K562 (cell line): Measurements from ENCODE around the gene B3GAT3. TPM values are rescaled to one million over a fixed set of nuclear protein-coding genes. Genes with fewer than 3 reads are reported as not detected.

Experiments
- ARID1B ChIP-seq: fragments of 450-650 bp; IDR thresholded peaks from 2 replicates; pipeline ENCODE4 v1.6.1; 2016; ENCODE audit warnings: antibody characterized with exemption, mild to moderate bottlenecking, inconsistent platforms
- ASH1L ChIP-seq: fragments of 450-650 bp; IDR thresholded peaks from 2 replicates; pipeline ENCODE4 v1.6.1; 2018; ENCODE audit warnings: borderline replicate concordance, mild to moderate bottlenecking, low read depth; ENCODE audit not compliant: partially characterized antibody
- CAMTA2 ChIP-seq: fragments of 250-450 bp; sonication (Bioruptor Pico); conservative IDR thresholded peaks from 2 replicates; pipeline ENCODE4 v1.5.1; 2022
- CBFB ChIP-seq: sonication (generic); formaldehyde crosslinking; IDR thresholded peaks from 2 replicates; pipeline ENCODE4 v1.4.0; 2020; ENCODE audit warnings: mild to moderate bottlenecking, missing genetic modification reagents
- CCAR2 ChIP-seq: fragments of 200-400 bp; formaldehyde crosslinking; IDR thresholded peaks from 2 replicates; pipeline ENCODE4 v1.6.1; 2017; ENCODE audit warnings: mild to moderate bottlenecking, low read depth, low read length
- CREM ChIP-seq: IDR thresholded peaks from 2 replicates; pipeline ENCODE4 v1.6.1; 2014; ENCODE audit warnings: antibody characterized with exemption, low read depth
- ESRRA ChIP-seq: fragments of 450-650 bp; IDR thresholded peaks from 2 replicates; pipeline ENCODE4 v1.6.1; 2014; ENCODE audit warnings: low read depth, mild to moderate bottlenecking, moderate library complexity, borderline replicate concordance
- GABPA ChIP-seq: fragments of 200-800 bp; sonication (Bioruptor generic); conservative IDR thresholded peaks from 2 replicates; pipeline ENCODE4 v1.6.1; 2016; ENCODE audit warnings: low read depth, missing genetic modification characterization, missing compliant biosample characterization
- KDM5B ChIP-seq: fragments of 200-600 bp; sonication (generic); IDR thresholded peaks from 2 replicates; pipeline ENCODE4 v1.6.1; 2012; ENCODE audit warnings: low read depth, mild to moderate bottlenecking, moderate library complexity, low read length, control low read depth, inconsistent platforms; ENCODE audit not compliant: insufficient replicate concordance
- KHSRP ChIP-seq: fragments of 450-650 bp; IDR thresholded peaks from 2 replicates; pipeline ENCODE4 v1.6.1; 2017
- LEF1 ChIP-seq: fragments of 450-650 bp; IDR thresholded peaks from 2 replicates; pipeline ENCODE4 v1.6.1; 2016; ENCODE audit warnings: mild to moderate bottlenecking
- NBN ChIP-seq: fragments of 450-650 bp; IDR thresholded peaks from 2 replicates; pipeline ENCODE4 v1.6.1; 2016; ENCODE audit warnings: low read depth, mild to moderate bottlenecking
- PHTF2 ChIP-seq: fragments of 250-450 bp; sonication (Bioruptor Pico); IDR thresholded peaks from 2 replicates; pipeline ENCODE4 v1.5.0; 2021; ENCODE audit warnings: mild to moderate bottlenecking
- SMAD3 ChIP-seq: fragments of 450-650 bp; formaldehyde crosslinking; conservative IDR thresholded peaks from 2 replicates; pipeline ENCODE4 v1.4.0; 2020; ENCODE audit warnings: mild to moderate bottlenecking
- TAF7 ChIP-seq: fragments of 450-650 bp; IDR thresholded peaks from 2 replicates; pipeline ENCODE4 v1.6.1; 2016; ENCODE audit warnings: missing genetic modification characterization, missing compliant biosample characterization
- ZNF561 ChIP-seq: fragments of 450-650 bp; formaldehyde crosslinking; conservative IDR thresholded peaks from 2 replicates; pipeline ENCODE4 v1.4.0; 2020; ENCODE audit warnings: mild to moderate bottlenecking, moderate library complexity
- polyA plus RNA-seq, 8 experiments: library from polyadenylated mRNA; depleted of rRNA in 4 of 8; stranded (reverse) in 5 of 8; unstranded in 3 of 8; fragments of >200 nt; fragmentation: Nextera tagmentation in 2 of 8; fragmentation: Illumina TruSeq in 1 of 8; extraction: Ambion mirVana in 2 of 8; extraction: Trizol in 1 of 8; gene quantifications; 2 replicates each; pipeline versions ENCODE4 v1.2.1 to v1.2.3, GENCODE V29; 2011 to 2014; ENCODE audit warnings: inconsistent platforms in 1 of 8, missing spikeins in 1 of 8
- total RNA-seq, 7 experiments: library from RNA; depleted of rRNA in 6 of 7; stranded (reverse); fragments of >200 nt in 6 of 7; fragmentation: Illumina TruSeq in 2 of 7; extraction: Trizol in 2 of 7; gene quantifications; 2 replicates each; pipeline versions ENCODE4 v1.2.1 to v1.2.3, GENCODE V29; 2011 to 2021; ENCODE audit warnings: low replicate concordance in 1 of 7
- TF ChIP-seq, protein P1 (sequence below): fragments of 450-650 bp; IDR thresholded peaks from 2 replicates; pipeline ENCODE4 v1.6.1; 2016; ENCODE audit warnings: mild to moderate bottlenecking, moderate library complexity
- TF ChIP-seq, protein P2 (sequence below): sonication (generic); IDR thresholded peaks from 2 replicates; pipeline ENCODE4 v1.6.1; 2016

Gene B3GAT3
- total and polyA plus RNA-seq, 9 of the 15 experiments (the other 6 are each of a cell fraction or from before 2014, with no cell fraction given) = 0.30 to 64.0 (median 21.4) TPM

- TF ChIP-seq, protein P1, sequence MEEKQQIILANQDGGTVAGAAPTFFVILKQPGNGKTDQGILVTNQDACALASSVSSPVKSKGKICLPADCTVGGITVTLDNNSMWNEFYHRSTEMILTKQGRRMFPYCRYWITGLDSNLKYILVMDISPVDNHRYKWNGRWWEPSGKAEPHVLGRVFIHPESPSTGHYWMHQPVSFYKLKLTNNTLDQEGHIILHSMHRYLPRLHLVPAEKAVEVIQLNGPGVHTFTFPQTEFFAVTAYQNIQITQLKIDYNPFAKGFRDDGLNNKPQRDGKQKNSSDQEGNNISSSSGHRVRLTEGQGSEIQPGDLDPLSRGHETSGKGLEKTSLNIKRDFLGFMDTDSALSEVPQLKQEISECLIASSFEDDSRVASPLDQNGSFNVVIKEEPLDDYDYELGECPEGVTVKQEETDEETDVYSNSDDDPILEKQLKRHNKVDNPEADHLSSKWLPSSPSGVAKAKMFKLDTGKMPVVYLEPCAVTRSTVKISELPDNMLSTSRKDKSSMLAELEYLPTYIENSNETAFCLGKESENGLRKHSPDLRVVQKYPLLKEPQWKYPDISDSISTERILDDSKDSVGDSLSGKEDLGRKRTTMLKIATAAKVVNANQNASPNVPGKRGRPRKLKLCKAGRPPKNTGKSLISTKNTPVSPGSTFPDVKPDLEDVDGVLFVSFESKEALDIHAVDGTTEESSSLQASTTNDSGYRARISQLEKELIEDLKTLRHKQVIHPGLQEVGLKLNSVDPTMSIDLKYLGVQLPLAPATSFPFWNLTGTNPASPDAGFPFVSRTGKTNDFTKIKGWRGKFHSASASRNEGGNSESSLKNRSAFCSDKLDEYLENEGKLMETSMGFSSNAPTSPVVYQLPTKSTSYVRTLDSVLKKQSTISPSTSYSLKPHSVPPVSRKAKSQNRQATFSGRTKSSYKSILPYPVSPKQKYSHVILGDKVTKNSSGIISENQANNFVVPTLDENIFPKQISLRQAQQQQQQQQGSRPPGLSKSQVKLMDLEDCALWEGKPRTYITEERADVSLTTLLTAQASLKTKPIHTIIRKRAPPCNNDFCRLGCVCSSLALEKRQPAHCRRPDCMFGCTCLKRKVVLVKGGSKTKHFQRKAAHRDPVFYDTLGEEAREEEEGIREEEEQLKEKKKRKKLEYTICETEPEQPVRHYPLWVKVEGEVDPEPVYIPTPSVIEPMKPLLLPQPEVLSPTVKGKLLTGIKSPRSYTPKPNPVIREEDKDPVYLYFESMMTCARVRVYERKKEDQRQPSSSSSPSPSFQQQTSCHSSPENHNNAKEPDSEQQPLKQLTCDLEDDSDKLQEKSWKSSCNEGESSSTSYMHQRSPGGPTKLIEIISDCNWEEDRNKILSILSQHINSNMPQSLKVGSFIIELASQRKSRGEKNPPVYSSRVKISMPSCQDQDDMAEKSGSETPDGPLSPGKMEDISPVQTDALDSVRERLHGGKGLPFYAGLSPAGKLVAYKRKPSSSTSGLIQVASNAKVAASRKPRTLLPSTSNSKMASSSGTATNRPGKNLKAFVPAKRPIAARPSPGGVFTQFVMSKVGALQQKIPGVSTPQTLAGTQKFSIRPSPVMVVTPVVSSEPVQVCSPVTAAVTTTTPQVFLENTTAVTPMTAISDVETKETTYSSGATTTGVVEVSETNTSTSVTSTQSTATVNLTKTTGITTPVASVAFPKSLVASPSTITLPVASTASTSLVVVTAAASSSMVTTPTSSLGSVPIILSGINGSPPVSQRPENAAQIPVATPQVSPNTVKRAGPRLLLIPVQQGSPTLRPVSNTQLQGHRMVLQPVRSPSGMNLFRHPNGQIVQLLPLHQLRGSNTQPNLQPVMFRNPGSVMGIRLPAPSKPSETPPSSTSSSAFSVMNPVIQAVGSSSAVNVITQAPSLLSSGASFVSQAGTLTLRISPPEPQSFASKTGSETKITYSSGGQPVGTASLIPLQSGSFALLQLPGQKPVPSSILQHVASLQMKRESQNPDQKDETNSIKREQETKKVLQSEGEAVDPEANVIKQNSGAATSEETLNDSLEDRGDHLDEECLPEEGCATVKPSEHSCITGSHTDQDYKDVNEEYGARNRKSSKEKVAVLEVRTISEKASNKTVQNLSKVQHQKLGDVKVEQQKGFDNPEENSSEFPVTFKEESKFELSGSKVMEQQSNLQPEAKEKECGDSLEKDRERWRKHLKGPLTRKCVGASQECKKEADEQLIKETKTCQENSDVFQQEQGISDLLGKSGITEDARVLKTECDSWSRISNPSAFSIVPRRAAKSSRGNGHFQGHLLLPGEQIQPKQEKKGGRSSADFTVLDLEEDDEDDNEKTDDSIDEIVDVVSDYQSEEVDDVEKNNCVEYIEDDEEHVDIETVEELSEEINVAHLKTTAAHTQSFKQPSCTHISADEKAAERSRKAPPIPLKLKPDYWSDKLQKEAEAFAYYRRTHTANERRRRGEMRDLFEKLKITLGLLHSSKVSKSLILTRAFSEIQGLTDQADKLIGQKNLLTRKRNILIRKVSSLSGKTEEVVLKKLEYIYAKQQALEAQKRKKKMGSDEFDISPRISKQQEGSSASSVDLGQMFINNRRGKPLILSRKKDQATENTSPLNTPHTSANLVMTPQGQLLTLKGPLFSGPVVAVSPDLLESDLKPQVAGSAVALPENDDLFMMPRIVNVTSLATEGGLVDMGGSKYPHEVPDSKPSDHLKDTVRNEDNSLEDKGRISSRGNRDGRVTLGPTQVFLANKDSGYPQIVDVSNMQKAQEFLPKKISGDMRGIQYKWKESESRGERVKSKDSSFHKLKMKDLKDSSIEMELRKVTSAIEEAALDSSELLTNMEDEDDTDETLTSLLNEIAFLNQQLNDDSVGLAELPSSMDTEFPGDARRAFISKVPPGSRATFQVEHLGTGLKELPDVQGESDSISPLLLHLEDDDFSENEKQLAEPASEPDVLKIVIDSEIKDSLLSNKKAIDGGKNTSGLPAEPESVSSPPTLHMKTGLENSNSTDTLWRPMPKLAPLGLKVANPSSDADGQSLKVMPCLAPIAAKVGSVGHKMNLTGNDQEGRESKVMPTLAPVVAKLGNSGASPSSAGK = no peak
- TF ChIP-seq TAF7 = peak; percentile 76
- peak; percentile 62; the same call in 1 of the 2 replicates for TF ChIP-seq NBN
- TF ChIP-seq ZNF561 = peak; percentile 74; the same call in 1 of the 2 replicates
- TF ChIP-seq ARID1B = peak; percentile 38; the same call in 1 of the 2 replicates
- no peak for TF ChIP-seq LEF1
- TF ChIP-seq GABPA (tag) = peak; percentile 89
- peak; percentile 56; the same call in 1 of the 2 replicates for TF ChIP-seq SMAD3 (CRISPR knock-in tag)
- no peak for TF ChIP-seq ASH1L
- peak; percentile 50; the same call in 1 of the 2 replicates for TF ChIP-seq ESRRA
- no peak for TF ChIP-seq CCAR2
- 0 out of 2 replicates have a peak, but pooled peaks have one; percentile 24 for TF ChIP-seq KHSRP
- TF ChIP-seq CREM = peak; percentile 48
- TF ChIP-seq PHTF2 (CRISPR knock-in tag) = peak; percentile 86; the same call in 1 of the 2 replicates
- TF ChIP-seq KDM5B = peak; percentile 99
- TF ChIP-seq CBFB (CRISPR knock-in tag) = 0 out of 2 replicates have a peak, but pooled peaks have one; percentile 48
- TF ChIP-seq CAMTA2 = 0 out of 2 replicates have a peak, but pooled peaks have one; percentile 22
- TF ChIP-seq, protein P2, sequence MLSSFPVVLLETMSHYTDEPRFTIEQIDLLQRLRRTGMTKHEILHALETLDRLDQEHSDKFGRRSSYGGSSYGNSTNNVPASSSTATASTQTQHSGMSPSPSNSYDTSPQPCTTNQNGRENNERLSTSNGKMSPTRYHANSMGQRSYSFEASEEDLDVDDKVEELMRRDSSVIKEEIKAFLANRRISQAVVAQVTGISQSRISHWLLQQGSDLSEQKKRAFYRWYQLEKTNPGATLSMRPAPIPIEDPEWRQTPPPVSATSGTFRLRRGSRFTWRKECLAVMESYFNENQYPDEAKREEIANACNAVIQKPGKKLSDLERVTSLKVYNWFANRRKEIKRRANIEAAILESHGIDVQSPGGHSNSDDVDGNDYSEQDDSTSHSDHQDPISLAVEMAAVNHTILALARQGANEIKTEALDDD = peak; percentile 16; the same call in 1 of the 2 replicates
These were observed 43.4 kb upstream of the B3GAT3 start, which contains the start of the genes C11orf98 and CSKMT (continued) for GRCh38 chr11:62665075-62665598.
